Activated CD8-positive, alpha-beta memory T cell treated with anti-CD3 and anti-CD28 coated beads for 4 hours (primary cell): ENCODE results near the gene ZSCAN16.

Experiments
- DNase-seq, 2 donors: peaks; one replicate each; pipeline ENCODE4 v3.0.0-alpha.2; 2020; ENCODE audit warnings: low read depth in 2 of 2

The ZSCAN16 gene

DNA sequence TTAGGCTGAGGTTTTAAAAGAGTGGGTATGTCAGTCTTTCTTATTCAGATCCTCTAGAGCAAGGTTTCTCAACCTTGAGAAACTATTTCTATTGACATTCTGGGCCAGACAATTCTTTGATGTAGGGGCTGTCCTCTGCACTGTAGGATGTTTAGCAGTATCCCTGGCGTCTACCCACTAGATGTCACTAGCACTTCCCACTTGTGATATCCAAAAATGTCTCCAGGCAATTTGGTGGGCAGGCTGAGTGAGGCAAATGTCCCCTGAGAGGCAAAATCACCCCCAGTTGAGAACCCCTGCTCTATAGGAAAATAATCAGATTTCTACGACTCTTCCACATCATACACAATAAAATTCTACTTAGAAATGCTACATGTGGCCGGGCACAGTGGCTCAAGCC is 9.6 kb downstream of the ZSCAN16 start:
- no peak for DNase-seq

DNA sequence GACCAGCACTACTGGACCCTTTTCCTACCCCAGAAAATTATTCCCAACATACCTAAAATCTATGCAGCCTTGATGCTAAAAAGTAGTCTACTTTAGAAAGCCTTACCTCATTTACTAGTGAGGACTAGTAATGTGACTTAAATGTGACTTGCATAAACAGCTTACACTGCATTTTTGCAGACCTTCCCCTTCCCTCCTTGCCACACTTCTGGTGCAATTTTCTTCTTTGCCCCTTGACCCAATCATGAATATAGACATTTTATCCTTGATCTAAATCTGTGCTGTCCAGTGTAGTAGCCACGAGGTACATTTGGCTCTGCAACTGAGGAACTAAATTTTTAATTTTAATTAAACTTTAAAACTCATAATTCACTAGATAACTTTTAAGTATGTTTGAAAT is 10.3 kb downstream of the ZSCAN16 start:
- DNase-seq = no peak

DNA sequence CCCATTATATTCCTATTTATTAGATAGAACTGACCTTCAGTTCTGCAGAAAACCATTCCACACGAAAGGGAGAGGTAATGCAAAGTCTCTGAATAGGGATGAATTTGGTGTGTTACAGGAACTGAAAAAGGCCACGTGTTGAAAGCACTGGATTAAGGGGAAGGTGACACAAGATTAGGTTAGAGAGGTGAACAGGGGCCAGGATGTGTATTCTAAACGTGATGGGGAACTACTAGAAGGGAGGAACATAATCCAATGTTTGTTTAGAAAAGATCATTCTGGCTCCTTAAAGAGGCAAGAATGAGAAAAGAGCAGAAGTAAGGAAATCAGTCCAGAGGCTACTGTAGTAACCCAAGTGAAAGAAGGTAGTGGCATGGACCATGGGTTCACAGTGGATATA is 11.0 kb downstream of the ZSCAN16 start:
- no peak for DNase-seq

DNA sequence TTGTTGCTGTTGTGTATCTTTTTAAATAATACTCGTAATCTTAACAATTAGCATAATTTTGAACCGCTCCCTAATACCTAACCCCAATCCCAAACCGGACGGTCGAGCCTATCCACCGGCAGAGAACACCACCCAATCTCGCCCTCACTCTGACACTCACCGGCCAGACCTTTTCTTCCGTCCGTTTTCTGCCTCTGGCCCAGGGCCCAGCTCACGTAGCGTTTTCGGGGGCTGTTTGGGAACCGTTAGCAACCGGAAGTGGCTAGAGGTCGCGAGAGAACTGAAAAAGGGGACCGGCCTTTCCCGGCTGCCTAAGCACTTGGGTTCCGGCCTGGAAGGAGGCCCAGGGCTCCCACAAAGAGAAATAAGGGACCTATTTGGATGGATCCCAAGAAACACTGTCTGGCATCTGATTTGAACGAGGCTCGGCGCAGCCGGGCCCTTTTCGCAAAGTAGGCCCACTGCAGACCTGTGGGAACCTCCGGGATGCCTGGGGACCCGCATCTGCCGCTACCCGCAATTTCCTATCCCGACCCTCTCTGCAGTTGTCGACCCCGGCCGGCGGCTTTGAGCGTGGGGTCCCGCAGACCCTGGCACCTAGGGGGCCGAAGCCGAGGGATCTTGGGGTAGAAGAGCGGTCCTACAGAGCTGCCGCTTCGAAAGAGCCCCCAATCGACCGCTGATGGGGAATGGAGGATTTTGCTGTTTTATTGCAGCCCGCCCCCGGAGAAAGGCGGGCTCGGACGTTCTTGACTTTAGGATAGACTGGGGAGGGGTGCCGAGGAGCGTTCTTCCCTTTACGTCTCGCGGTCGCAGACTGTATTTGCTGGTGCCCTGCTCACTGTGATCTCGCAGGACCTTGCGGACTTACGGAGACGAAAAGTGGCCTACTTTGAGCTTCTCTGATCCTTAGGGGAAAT is 12.4 kb downstream of the ZSCAN16 start:
- DNase-seq = peak; percentile 57 to 60

DNA sequence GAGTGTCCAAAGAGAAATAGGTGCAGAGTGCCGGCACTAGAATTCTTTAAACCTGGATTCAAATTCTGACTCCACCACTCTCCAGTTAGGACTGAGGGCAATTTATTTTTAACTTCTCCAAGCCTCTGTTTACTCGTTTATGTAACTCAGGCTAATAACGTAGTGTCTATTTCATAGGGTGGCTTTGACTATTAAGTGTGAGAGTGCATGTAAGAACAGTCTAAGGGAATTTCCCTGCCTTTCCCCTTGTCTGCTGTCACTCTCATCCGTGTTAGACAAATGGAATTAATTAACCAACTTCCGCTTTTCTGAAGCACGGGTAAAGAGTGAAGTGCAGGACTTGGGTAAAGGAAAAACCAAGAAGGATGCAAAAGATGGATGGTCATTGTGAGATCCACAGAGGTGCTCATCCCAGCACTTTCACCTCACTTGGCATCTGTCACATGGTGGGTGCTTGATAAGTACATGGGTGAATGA is 13.1 kb downstream of the ZSCAN16 start:
- DNase-seq = no peak

DNA sequence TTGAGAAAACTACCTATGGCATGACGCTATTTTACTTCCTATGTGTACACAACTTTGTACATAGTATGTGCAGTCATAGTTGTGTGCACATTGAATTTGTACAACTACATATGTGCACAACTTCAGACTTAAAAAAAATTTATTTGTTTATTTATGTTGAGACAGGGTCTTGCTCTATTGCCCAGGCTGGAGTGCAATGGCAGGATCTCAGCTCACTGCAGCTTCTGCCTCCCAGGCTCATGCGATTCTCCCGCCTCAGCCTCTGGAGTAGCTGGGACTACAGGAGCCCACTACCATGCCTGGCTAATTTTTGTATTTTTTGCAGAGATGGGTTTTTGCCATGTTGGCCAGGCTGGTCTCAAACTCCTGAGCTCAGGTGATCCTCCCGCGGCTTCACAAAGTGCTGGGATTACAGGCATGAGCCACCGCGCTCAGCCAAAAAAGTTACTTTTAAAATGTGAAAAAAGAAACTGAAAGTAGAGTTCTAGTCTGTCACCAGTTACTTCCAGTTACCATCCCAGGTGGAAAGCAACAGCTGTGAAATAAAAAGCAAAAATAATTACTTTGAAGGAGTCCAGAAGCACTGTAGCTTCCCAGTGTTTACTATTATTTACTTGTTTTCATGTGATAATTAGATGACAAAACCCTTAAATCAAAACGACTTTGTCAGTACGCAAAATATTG is 15.6 kb downstream of the ZSCAN16 start:
- no peak for DNase-seq

DNA sequence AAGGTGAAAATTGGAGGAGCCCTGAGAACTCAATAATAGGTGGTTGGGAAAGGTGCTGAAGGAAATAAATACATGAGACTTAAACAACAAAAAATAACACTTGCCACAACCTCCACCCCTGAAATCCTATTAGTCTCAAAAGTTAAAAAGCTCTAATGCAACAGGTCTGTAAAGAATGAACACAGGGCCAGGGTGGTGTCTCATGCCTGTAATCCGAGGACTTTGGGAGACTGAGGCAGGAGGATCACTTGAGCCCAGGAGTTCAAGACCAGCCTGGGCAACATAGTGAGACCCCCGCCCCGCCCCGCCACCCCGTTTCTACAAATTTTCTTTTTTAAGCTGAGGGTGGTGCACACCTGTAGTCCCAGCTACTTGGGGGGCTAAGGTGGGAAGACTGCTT is 16.2 kb downstream of the ZSCAN16 start:
- DNase-seq = no peak

DNA sequence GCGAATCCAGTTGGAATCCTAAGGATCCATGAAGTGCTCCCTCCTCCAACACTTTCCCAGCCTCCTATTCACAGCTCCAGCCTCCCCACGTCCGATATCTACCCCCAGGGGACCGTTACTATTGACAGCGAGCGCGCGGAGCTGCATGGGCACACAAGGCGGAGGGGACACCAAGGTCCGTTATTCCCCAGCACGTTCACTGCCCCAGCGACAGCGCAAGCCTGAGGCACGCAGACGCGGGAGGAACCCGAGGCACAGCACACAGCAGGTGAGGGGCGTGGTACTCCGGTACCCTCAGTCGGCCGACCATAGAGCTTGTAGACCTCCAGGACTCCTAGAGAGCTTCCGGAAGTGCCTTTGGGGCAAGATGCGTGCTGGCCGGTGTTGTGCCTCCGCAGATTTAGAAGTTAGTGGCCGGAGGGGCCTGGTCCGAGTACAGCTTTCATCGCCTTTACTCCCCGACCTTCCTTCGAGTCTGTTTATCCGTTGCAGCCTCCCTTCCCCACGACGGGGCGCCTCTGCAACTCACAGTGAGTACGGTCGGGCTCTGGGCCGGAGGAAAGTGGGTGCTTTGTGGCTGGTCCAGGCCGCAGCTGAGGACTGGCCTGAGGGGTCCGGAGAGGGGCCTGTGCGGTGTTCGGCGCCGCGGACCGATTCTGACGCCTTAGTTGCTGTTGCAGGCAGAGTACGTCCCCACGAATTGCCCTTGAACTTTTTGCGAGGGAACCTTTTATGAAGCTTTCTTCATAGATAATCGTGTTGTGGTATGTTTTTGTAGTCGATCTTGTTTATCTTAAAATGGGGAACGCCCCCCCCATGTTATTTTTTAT is 17.3 kb downstream of the ZSCAN16 start, which contains the start of gene ZKSCAN8:
ZKSCAN8 (plus strand) TSS at position 384 of the 830 bp plus-strand sequence. CDS start 6,525 bp downstream, outside the sequence.
- DNase-seq = peak; percentile 42 to 59

DNA sequence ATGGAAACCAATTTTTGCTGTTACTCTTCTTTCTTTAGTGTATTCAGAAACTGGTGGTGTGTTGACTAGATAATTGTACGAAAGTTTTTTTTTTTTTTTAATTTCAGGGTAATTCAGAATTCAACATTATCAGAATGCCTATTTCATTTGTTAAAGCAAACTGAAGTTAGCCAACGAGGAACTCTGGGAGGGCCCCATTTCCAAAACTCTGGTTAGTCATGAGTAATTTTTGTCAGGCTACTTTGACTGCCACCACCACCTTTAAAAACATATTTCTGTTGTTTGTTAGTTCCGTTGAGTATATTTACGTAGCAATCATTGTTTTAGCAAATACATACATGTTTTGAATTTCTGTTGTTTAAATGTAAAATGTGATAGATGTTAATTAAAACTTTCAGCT is 18.0 kb downstream of the ZSCAN16 start:
- DNase-seq = no peak

DNA sequence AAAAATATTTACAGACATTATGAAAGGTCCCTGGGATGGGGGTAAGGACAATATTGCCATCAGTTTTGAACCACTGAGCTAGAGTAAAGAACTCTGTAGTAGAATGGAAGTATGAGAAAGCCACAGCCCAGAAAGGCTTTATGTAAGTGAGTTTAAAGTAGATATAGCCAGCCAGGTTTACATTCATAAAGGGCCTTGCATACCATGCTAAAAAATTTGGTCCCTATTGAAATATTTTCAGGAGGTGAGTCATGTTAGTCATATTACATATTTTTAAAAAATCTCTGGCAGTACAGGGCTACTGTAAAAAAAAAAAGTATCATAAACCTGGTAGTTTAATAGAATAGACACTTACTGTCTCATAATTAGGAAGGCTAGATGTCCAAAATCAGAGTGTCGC is 20.8 kb downstream of the ZSCAN16 start:
- DNase-seq = no peak

DNA sequence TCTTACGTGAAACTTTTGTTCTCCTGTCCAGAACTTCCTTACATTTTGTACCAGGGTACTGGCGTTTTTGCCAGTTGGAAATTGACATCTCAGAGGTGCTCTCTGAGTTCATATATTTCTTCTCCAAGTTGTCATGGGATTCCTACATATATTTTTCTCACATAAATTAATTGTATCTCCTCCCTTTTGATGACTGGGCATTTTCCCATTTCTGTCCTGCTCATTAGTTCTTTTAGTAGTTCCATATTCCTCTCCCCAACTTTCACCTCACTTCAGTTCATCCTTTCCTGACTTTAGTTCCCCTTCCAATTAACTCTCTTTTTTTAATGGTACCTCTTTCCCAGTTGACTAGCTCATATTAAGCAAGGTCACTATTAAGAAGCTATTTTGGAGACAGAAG is 28.1 kb downstream of the ZSCAN16 start:
- no peak for DNase-seq

DNA sequence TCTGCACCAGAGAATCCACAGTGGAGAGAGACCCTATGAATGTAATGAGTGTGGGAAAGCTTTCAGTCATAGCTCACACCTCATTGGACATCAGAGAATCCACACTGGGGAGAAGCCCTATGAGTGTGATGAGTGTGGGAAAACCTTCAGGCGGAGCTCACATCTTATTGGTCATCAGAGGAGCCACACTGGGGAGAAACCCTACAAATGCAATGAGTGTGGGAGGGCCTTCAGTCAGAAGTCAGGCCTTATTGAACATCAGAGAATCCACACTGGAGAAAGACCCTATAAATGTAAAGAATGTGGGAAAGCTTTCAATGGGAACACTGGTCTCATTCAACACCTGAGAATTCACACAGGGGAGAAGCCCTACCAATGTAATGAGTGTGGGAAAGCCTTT is 29.1 kb downstream of the ZSCAN16 start:
- no peak for DNase-seq

DNA sequence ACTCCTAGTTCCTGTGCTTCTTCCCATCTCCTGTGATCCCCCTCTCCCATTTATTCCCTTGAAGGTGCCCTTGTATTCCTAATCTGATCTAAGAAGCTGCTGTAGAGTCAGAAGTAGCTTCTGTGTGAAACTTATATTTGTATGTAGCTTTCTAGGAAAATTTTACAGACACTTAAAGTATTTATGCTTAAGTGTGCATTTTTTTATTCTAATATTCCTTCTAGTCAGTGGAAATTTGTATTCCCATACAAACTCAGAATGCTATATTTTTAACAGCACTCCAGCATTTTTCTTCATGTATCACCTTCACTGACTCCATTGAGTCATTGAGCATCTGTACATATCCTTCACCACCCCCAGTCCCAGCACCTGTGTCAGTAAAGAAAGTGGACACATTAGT is 29.9 kb downstream of the ZSCAN16 start:
- no peak for DNase-seq

DNA sequence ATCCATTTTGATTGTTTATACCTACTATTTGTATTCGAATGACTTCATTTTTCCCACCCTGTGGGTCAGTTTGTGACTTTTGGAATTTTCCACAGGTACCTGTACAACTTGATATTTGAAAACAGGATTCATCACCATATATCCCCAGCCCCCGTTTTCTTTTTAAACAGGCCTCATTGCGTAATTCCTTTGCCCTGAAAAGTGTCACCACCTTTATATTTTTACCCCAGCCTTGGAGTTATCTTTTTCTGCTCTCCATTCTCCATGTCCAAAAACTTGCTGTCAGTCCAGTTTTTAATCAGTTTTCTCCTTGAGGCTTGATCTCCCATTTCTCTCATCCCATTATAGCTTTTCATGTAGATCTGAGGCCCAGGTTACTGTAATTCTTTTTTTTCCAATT is 33.9 kb downstream of the ZSCAN16 start:
- no peak for DNase-seq

DNA sequence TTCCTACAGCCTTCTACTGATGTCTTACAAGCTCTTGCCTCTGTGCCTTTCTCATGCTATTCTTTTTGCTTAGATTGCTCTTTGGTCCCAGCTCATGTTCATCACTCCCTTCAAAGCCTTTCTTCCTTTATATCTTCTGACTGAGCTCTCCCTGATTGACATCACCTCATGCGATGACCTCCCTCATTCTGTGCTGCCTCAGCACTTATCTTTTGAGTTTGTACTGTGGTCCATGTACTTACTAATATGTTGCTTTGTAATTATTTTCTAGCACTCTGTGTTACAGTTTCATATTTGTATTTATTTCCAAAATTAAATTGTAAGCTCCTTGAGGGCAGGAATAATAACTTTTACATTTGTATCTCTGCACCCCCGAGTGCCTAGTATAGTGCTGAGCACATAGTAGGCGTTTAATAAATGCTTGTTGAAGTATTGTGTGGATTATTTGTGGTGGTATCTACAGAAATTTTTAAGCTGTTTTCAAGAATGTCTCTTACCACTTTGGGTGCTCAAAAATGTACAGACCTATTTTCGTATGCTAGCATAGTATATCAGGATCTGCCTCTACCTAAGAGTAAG is 34.7 kb downstream of the ZSCAN16 start:
- no peak for DNase-seq

DNA sequence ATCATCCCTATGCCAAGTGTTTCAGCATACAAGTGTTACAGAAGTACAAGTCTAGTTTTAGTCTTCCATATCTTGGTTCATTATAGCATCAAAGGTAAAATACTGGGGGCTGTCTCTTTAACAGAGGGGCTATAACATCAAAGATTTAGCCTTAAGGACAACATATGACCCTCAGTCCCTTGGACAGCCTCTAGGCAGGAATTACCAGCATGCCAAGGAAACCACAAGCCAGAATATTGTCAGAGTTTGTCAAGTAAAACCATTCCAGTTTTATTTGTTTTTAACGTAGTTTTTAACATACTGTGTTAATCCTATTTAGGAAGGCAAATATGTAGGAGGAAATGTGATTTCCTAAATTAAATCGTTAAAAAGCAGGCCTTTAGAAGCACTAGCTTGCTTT is 35.8 kb downstream of the ZSCAN16 start:
- no peak for DNase-seq

DNA sequence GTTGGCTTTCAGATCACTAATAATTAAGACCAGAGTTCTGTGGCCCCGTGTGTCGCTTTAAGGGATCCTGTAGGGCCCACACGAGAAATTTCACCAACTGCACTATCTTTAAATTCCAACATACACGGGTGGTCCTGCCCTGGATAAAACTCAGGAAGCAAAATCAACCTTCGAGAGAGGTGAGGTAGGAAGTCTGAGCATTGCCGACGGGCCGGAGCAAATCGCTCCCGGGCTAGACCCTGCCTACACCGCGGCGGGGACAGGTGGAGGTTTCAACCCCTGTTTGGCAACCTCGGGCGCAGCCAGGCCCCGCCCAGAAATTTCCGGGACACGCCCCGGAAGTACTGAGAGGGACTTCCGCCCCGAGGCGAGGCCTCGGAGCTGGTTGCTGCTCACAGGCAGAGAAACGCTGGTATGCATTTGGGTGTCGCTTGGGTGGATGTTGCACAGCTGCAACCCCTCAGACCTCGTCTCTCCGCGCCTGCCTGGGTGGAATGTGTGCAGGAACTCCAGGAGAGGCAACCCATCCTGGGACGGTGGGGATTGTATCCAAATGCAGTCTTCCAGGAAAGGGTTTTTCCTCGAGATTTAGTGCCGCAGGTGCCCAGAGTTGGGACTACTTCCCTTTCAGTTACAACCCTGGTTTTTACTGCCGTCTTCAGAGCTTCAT is 37.1 kb downstream of the ZSCAN16 start:
- peak; percentile 70 for DNase-seq

DNA sequence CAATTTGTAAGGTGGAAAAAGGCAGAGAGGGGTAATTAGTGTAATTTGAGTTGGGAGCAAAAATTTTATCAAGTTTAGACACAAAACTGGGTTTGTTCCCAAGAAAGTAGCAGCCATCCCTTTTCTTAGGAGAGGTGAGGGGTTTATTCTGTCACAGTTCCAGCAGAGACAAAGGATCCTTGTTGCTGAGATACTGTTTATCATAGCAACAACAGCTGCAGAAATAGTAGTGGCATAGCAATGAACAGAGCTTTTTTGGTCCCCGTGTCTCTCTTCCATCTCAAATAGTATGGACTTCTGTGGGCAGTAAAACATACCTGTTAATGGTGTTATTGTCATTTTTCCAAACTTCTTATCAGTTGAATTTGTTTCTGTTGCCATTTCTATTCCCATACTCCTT is 41.2 kb downstream of the ZSCAN16 start:
- DNase-seq = no peak

DNA sequence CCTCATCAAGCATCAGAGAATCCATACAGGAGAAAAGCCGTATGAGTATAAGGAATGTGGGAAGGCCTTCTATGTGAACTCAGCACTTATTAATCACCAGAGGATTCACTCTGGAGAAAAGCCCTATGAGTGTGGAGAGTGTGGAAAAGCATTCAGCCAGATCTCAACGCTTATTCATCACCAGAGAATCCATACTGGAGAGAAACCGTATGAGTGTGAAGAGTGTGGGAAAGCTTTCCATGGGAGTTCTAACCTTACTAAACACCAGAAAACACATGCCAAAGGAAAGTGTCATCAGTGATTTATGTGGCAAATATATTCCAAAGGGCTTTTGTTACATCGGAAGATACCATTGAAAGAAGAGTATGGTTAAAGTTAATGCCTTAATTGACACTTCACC is 42.7 kb downstream of the ZSCAN16 start:
- DNase-seq = no peak

DNA sequence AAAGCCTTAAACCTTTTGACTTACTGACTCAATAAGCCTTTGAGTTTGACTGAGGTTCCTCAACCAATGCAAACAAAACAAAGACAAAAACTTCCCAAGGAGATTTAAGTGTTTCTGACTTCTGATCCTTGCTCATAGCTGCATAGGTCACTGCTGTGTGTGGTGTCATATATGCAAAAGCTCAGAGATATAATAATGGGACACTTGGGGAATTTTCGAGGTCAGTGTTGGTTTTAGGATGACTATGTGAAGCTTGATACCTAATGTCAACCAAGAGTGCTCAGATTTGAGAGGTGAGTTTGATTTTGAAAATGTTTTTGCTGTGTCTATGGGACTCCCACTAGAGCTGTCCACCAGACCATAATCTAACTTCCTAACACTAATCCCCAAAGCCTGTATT is 43.5 kb downstream of the ZSCAN16 start:
- no peak for DNase-seq

DNA sequence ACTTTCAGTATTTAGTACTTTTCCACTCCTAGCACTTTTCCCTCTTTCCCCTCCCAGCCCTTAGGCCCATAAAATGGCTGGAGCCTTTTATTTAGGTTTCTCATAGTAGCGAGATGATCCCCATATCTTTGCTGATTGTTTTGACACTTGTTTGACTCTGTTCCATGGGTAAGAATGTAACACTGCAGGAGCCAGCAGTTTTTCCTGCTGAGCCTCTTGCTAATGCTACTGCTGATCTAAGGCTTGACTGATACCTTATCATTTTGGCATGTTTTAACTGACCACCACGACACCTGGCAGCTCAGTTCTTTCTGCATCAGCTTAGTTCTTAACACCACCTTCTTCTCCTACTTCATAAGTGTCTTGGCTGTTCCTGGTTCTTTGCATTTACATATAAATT is 46.9 kb downstream of the ZSCAN16 start:
- DNase-seq = no peak
